ENCODE measurements around the gene SRGAP3. TPM values are rescaled to one million over a fixed set of nuclear protein-coding genes. Genes with fewer than 3 reads are reported as not detected.

Gene SRGAP3
- total RNA-seq, 1 donor from 2014 or later = 7.1 TPM

DNA sequence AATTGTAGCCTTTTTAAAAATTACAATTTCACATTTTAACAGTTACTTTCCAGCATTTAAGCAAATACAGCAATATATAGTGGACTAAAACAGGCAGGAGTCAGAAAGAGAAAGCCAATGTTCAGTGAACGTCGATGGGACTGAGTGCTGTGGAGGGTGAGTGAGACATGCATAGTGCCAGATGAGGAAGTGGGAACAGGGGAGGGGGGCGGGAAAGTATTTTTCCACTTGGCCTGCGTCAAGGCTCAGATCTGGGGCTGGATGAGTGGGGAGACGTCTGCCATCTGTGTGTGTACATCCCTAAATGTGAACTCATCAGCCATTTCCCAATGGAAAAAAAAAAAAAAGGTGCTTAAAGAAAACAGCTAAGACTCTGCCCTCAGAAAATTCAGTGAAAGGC lies 266.9 kb downstream of the SRGAP3 start:
- DNase-seq = no peak

- no peak for DNase-seq
These were observed 267.7 kb downstream of the SRGAP3 start for GRCh38 chr3:8981700-8982099.

- DNase-seq = no peak
These were observed 268.1 kb downstream of the SRGAP3 start for GRCh38 chr3:8981296-8981695.

DNA sequence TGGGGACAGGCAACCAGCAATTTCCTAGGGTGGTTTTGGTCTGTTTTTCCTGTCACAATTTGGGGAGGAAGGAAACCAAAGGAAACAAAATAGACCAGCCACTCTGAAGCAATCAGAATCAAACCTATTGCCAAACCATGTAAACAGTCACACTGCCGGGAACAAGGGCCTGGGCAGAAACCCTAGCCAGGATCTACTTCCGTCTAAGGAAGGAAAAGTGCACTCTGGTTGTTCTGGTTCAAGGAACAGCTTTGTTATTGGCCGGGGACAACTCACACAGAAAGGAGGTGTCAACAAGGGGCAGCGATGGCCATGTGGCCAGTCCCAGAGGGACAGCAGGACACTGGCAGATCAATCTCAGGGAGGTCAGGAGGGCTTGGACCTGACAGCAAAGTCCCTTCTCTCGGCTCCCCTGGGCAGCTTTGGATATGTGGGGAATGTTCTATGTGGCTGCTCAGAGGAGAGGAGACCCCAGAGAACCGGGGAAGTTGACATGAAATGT lies 268.6 kb downstream of the SRGAP3 start:
- no peak for DNase-seq

DNA sequence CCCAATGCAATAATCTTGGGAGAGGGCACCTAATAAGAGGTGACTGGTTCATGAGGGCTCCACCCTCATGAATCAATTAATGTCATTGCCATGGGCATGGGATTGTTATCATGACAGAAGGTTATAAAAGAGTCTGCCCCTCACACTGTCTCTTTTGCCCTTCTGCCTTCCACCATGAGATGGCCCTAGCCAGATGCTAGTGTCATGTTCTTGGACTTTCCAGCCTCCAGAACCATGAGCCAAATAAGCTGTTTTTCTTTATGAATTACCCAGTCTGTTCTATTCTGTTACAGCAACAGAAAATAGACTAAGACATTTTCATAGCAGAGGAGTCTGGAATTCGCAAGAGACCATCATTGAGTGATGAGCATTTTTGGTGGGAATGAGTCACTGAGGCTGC lies 270.2 kb downstream of the SRGAP3 start:
- no peak for DNase-seq

- no peak for DNase-seq
These were observed 270.9 kb downstream of the SRGAP3 start for GRCh38 chr3:8978551-8978950.

GRCh38 chr3:8976540-8977182 lies 272.8 kb downstream of the SRGAP3 start:
- no peak for DNase-seq

- DNase-seq = no peak
These were observed 274.1 kb downstream of the SRGAP3 start for GRCh38 chr3:8975081-8976020.

DNA sequence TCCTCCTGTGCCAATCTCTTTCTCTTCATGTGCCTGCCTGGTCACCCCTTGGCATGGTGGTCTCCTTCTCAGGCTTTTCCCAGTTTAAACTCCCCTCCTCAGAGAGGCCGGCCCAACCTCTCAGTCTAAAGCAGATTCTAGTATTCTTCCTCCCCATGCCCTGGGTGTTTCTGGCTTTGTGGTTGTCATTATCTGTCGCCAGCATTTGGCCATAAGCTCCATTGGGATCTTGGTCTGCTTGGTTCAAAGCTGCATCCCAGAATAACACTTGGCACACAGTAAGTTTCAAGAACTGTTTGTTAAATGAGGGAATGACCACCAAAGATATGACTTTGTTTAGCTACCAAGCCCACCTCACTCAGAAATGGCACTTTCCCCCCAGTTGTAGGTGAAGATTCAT lies 275.0 kb downstream of the SRGAP3 start:
- no peak for DNase-seq

GRCh38 chr3:8972639-8973038 lies 276.8 kb downstream of the SRGAP3 start:
- DNase-seq = peak; percentile 52

DNA sequence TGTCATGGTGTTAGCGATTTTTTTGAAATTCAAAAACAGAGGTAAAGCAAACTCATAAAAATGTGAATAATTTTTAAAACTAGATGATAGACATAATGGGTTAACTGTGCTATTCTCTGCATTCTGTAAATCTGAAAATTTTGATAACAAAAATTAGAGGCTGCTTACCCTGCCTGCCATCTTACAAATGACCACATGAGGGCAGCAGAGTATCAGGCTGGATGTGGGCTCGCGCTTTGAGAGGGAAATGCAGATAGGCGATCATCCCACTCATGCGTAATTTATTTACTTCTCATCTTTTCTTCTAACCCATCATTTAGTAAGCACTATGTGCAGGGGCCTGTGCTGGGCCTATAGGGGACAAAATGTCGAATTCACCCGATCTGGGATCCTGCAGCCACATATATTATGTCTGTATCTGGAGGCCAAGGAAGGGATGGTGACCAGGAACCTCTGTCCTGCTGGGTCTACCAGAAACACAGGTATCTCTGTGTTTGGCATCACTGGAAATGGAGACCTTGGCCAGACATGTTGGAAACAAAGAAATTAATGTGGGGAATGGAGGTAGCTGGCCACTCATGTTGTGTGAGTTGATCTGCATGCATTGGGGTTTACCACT lies 278.4 kb downstream of the SRGAP3 start:
- peak; percentile 80 for DNase-seq

- DNase-seq = no peak
These were observed 280.2 kb downstream of the SRGAP3 start for GRCh38 chr3:8969241-8969640.

- no peak for DNase-seq
These were observed 281.0 kb downstream of the SRGAP3 start for GRCh38 chr3:8968375-8968882.

DNA sequence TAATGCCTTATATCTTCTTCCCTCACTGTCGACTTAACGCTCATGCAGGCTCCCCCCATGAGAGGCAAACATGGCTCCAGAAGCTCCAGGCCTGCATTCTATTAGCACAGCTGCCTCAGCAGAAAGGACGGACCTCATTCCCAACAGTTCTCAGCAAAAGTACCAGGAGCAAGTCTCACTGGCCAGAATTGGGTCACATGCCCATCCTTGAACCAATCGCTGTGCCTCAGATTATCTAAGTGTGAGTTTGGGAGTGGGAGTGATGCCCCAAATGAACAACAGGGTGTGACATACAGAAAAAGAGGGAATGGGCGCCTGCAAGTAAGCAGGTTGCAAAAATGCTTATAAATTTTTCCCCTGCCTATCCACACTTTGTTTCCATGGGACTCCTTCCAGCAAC lies 281.9 kb downstream of the SRGAP3 start:
- no peak for DNase-seq

- DNase-seq = no peak
These were observed 282.6 kb downstream of the SRGAP3 start for GRCh38 chr3:8966820-8967348.

- no peak for DNase-seq
These were observed 283.2 kb downstream of the SRGAP3 start for GRCh38 chr3:8966150-8966819.

- peak; percentile 56 for DNase-seq
These were observed 284.7 kb downstream of the SRGAP3 start for GRCh38 chr3:8964436-8965370.

DNA sequence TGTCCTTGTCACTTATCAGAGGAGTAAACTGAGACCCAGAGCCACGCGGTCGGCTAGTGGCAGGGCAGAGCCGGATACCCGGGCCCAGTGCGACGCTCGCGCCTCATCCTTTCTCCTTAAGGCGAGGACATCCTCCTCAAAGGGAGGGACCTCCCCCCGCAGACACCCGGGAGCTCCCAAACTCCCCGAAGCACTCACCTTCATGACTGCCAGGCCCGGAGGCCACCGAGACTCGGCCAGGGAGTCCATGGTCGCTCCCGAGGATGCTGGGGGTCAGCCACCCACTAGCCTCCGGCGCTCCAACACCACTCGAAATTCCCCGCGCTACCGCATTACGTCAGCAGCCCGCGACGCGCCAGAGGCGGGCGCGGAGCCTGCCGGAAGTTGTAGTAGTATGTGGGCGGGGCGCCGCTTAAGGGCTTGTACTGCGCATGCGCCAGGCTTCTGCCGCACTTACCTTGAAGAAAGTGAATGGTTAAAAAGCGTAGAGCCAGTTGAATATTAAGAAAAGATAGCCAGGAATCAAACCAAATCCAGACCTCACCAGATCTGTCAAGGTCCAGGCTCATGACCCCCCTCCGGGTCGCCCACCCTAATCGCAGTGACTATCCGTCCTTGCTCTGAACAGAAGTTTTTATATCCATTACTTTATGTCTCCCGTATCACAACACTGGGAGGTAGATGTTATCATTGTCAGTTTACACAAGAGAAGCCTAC lies 286.2 kb downstream of the SRGAP3 start, which contains the start of gene RAD18:
Gene RAD18, minus strand, starts transcription at position 336 of the 717 bp plus-strand sequence. Its CDS starts 87 bp downstream, at position 249.
- peak; percentile 93 for DNase-seq

DNA sequence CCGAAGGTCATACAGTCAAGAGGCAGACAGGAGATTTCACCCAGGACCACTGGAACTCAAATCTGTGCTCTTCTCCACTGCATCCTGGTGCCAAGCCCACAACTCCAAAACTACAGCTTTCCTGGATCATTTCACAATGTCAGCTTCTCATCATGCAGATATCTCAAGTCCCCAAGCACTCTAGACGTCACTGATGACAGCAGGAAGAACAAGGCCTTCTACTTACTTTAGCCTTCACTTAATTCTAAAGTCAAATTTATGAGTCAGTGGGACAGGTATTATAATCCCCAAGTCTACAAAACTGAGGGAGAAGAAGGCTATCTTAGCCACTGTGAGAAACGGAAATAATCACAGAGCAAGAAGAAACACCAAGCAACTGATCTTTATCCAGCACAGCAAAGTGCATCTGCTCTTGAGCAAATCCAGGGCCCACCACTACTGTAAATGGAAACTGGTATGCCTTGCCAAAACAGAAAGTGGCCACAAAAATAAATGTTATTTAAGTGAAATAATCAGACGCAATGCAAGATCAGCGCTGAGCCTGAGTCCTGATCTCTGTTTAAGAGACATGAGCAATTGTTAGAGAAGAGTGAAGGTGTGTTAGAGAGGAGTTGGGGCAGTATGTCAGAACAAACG lies 287.1 kb downstream of the SRGAP3 start:
- DNase-seq = peak; percentile 5

- no peak for DNase-seq
These were observed 289.8 kb downstream of the SRGAP3 start for GRCh38 chr3:8959668-8960067.
